EL (cell line): Measurements from ENCODE around the gene TBC1D8.
A peak's percentile ranks its signal among the peaks of the same experiment; 100 is the strongest.
"Not testable (repeated sequence)": the region's sequence is repeated elsewhere in the genome, so short reads cannot be mapped to it uniquely, and the experiment has no call there.

Experiments
- DNase-seq: peaks from one replicate; pipeline ENCODE4 v3.0.0-alpha.2; 2016

TBC1D8 gene

DNA sequence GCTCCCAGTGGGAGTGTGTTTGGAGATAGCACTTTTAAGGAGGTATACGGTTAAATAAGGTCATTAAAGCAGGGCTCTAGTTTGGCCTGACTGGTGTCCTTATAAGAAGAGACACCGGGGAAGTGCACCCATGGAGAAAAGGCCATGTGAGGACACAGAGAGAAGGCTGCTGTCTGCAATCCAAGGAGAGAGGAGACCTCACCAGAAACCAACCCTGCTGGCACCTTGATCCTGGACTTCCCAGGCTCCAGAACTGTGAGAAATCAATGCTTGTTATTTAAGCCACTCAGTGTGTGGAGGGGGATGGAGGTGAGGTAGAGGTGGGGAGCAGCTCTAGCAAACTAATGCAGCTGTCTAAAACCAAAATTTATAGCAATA lies 87.1 kb downstream of the TBC1D8 start:
- no peak for DNase-seq

GRCh38 chr2:101063352-101064124 lies 87.6 kb downstream of the TBC1D8 start:
- DNase-seq: peak; percentile 64

- no peak for DNase-seq
Observed at GRCh38 chr2:101058386-101058785, 92.8 kb downstream of the TBC1D8 start.

DNA sequence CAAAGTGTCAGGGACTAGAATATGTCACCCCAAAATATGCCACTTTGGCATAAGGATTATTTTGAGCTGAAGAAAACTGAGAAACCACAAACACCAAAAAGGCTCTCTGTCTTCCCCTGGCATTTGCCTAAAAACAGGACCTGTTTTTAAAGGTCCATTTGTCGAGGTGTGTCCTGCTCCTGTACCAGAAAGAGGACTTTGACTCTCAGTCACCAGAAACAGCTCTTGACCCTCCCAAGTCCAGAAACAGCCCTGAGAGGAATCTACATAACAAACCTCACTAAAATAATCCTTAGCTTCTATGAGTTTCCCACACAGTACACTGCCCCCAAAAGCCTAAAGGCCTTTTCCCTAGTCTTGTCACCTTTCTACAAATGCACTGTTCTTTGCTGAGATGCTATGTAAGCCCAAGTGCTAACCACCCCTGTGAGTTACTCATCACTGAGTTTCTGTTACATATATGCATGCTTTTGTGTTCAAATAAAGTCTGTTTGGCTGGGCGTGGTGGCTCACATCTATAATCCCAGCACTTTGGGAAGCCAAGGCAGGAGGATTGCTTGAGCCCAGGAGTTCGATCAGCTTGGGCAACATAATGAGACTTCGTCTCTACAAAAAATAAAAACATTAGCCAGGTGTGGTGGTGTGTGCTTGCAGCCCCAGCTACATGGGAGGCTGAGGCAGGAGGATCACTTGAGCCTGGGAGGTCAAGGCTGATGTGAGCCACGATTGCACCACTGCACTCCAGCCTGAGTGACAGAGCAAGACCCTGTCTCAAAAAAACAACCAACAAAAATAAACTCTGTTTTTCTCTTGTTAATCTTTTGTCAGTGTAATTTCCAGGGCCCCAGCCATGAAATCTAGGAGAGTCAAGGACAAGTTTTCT lies 93.9 kb downstream of the TBC1D8 start:
- DNase-seq: no peak

DNA sequence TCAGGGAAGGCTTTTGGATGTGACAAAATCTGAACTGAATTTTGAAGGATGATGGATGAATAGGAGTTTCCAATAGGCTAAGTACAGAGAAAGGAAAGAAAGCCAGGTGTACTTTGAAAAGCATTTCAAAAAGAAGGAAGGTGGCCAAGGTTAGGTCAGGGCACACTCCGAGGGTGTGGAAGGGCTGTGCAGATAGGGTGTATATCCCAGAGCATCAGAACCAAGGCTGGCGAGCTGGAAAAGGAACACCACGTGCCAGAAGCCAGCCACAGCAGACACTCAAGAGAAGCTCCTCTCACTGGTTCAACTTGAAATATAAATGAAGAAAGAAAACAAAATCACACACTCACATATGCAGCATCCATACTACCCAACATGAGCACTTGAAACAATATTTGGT lies 98.1 kb downstream of the TBC1D8 start:
- no peak for DNase-seq

DNA sequence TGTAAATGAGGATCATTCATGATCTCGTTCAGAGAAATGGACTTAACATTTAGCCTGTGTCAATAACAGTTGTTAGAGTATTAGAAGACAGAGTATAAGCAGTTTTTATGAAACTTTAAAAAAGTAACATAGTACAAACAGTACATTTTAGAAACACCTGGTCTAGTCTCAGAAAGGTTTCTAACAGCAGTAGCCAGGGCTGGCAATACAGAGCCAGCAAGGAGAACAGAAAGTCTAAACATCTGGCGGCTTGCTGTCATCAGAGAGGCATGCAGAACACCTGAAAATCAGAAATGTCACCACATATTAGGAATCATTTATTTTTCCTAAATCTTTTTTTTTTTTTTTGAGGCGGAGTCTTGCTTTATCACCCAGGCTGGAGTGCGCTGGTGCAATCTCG lies 99.0 kb downstream of the TBC1D8 start:
- no peak for DNase-seq

- DNase-seq: not testable (repeated sequence)
Observed at GRCh38 chr2:101050886-101051285, 100.3 kb downstream of the TBC1D8 start.

DNA sequence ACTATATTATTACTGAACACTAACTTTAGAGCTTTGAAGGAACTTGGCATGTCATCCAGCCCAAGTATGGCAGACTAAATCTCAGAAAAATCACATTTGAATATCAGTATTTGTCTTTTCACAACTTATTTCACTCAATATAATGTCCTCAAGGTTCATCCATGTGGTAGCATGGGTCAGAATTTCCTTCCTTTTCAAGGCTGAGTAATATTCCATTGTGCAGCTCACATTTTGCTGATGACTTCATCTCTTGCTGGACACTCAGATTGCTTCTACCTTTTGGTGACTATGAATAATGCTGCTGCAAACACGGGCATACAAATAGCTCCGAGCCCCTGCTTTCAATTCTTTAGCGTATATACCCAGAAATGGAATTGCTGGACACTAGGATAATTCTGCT lies 102.4 kb downstream of the TBC1D8 start:
- DNase-seq: no peak

DNA sequence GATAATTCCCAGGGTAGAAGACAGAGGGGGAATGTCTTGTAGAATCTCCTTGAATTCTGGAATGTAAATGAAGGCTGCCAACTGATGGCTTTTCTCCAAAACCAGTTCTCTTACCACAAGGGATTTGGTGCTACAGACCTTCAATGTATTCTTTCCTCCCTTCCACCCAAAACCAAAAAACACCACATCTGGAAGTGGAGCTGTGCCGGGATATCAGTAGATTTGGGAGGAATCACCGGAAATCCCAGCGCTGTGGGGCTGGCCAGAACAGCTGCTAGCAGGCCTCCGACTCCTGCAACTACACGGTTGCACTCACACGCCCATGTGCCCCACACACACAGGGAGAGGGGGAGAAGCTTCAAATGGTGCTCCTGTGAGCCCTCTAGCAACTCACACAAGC lies 103.4 kb downstream of the TBC1D8 start:
- no peak for DNase-seq

DNA sequence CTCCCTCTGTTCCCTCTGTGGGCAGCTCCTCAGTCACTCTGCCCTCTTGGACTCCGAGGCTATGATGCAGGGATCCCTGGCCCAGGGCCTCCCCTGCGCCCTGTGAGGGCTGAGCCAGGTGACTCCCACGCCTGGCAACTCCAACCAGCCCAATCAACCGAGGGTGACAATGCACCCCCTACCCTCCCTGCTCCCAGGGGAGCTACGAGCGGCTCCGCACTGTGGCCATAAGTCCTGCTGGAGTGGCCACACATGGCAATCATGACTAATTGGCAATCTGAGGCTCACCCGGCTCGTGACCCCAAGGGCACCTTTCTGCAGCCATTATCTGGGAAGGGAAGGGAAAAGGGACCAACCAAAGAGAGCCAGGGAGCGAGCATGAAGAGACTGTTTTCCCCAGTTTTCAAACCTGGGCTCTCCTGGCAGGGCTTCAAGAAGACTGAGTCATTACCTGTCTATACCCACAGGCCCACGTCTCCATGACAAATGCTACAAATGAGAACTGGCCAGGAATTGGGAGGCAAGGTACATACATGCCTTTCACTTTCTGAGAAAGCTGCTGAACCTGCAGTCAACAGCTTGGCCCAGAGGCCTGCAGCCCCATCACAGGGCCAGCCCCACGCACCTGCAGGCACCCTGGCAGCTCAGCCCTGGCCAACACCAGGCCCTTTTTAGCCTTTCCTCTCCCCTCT lies 104.0 kb downstream of the TBC1D8 start:
- peak; percentile 10 for DNase-seq

GRCh38 chr2:101045330-101045729 lies 105.9 kb downstream of the TBC1D8 start:
- no peak for DNase-seq

DNA sequence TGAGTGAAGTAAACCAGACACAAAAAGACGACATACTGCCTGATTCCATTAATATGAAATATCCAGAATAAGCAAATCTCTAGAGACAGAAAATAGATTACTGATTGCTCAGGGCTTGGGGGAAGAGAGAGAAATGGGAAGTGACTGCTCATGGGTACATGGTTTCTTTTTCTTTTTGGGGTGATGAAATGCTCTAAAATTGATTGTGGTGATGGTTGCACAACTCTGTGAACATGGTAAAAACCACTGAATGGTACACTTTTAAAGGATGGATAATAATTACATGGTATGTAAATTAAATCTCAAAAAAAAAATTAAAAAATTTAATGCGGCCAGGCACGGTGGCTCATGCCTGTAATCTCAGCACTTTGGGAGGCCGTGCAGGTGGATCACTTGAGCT lies 109.8 kb downstream of the TBC1D8 start:
- DNase-seq: no peak

GRCh38 chr2:101040761-101041160 lies 110.4 kb downstream of the TBC1D8 start:
- DNase-seq: no peak

GRCh38 chr2:101040072-101040471 lies 111.1 kb downstream of the TBC1D8 start:
- DNase-seq: no peak

DNA sequence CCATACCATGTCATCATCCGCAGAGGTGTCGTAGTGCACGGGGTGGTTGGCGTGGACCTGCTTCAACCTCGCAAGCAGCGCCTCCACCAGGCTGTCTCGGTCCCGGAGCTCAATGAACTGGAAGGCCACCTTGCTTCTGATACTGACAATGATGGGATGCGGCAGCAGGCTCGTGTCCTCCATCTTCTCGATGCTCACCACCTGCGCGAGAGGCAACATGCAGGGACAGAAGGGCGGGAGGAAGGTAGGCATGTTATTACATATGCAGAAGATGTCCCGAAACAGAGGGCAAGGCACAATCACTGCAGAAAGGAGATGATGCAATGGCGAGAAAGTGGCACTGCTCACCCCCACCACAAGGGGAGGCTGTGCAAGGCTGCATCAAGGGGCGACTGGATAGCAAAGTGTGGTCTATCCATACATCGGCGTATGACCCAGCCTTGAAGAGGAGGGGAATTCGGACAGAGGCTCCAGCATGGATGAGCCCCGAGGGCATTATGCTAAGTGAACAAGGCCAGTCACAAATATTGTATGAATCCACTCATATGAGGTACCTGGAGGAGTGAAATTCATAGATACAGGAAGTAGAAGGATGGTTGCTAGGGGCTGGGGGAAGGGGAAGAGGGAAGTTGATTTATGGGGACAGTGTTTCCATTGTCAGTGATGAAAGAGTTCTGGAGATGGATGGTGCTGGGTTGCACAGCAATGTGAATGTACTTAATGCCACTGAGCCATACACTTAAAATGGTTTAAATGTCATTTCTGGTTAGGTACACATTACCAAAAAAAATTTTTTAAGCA lies 112.5 kb downstream of the TBC1D8 start:
- peak; percentile 30 for DNase-seq

DNA sequence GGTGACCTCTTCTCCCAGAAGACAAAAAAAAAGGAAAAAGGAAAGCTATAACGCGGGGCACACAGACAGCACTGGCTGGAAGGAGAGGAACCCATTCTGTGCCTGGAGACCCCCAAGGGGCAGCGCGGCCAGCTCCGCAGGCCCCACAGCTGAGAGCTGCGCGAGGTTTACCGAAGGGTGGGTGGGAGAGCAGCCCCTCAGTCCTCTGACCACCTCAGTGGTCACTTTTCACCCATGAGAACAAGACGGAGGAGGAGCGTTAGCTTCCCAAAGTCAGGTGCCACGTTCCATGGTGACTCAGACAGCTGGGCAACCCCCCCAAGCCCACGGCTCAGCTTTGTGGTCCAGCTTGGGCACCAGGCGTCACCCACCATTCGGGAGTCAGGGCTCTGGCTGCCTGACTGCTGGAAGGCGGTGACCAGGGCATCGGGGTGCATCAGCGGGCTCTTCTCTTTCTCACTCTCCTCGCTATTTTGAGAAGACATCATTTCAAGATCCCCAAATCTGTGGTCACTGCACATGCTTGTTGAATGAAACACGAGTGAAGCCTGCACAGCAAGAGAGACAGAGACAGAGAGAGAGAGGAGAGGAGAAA lies 113.9 kb downstream of the TBC1D8 start:
- DNase-seq: no peak

DNA sequence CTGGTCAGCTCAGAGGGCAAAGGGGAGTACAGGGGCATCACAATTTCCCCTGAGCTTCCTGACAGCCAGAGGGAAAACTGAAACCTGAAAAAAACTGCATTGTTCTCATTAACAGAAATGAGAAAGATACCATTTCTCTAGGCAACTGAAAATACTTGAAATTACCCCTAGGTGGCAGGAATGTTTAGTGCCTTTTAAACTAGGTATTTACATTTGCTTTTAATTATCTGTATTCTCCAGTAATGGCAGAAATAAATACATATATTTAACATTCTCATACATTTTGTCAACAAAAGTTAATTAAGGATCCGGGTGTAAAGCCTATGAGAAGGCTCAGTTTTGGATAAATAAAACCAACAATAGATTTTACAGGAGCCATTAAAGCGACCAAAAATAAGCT lies 114.6 kb downstream of the TBC1D8 start:
- DNase-seq: peak; percentile 22

DNA sequence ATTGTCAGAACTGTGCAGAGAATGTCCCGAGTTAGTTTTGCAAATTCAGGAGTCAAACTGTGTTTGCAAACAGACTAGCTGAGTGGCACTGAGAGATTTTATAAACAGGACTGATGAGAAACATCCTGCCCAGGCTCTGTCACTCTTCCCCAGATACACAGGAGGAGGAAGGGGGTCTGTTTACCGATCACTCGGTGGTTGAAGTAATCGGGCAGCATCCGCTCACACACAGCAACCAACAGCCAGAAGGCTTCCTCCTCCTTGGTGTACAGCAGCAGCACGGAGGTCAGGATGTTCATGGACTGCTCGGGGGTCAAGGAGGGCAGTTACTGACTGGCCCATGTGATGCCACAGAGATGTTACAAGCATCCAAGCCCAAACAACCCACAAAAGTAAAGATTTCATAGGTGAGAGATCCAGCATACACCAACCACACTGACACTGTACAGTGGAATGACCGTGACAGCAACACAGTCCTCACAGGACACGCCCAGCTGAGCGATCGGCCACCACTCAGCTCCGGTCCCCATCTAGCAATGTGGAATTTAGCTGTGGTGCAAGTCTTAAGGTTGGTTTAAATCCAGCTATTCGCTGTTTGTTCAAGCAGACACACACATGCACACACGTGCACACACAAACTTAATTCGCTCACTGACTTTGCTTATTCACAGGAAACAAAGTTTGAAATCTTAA lies 119.0 kb downstream of the TBC1D8 start:
- no peak for DNase-seq

- no peak for DNase-seq
Observed at GRCh38 chr2:101030866-101031554, 120.2 kb downstream of the TBC1D8 start.

DNA sequence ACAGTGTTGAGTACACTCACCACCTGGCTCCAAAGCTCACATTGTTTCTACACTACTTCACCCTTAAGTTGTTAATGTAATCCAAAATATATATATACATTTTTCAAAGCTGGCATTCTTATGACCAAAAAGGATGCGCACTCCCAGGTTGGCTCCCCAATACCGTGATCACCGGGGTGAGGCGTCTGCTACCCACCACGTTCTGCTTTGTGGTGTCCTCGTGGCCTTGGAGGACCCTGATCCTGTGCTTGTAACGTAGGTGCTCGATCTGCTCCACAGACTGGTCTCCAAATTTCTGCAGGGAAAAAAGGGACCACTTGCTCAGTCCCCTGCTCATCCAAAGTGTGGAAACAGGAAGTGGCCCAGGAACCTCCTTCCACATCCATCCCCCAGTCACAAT lies 123.3 kb downstream of the TBC1D8 start:
- no peak for DNase-seq

- DNase-seq: no peak
Observed at GRCh38 chr2:101026923-101027469, 124.2 kb downstream of the TBC1D8 start.
